Cardiac septum (tissue), 1 donor: ENCODE measurements around the gene SLC26A8. TPM values are rescaled to one million over a fixed set of nuclear protein-coding genes. Genes with fewer than 3 reads are reported as not detected.

Experiments used
- DNase-seq: peaks from one replicate; pipeline ENCODE4 v3.0.0-alpha.2; 2020; ENCODE audit warnings: low spot score
- intact Hi-C: fragments of 100-400 bp; cut with DNase I; formaldehyde crosslinking; loops from one replicate; pipeline ENCODE4 v1.14.0; 2022
- total RNA-seq: library from RNA; stranded (reverse); fragmentation: NEBNext Ultra II Directional; extraction: Animal tissue kit (Norgen Biotek cat#: 25700); gene quantifications from one replicate; pipeline ENCODE4 v1.2.1, GENCODE V29; 2021
- donor health status: DM: no; HTN: no; CAD: no.

The SLC26A8 gene
- total RNA-seq, 1 donor from 2014 or later = 0.13 TPM

DNA sequence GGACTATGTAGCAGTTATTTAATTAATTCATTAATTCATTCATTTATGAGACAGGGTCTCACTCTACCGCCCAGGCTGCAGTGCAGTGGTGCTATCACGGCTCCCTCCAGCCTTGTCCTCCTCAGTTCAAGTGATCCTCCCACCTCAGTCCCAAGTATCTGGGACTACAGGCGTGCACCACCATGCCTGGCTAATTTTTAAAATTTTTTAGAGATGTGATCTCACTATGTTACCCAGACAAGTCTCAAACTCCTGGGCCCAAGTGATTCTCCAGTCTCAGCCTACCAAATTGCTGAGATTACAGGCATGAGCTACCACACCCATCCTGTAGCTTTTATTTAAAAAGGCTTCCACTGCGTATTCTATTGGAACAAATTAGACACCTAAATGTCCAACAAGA is 127.0 kb downstream of the SLC26A8 start:
- no peak for DNase-seq
- intact Hi-C loops = no loop called here

GRCh38 chr6:35897036-35897435 is 127.4 kb downstream of the SLC26A8 start:
- no peak for DNase-seq
- intact Hi-C loops = no loop called here

DNA sequence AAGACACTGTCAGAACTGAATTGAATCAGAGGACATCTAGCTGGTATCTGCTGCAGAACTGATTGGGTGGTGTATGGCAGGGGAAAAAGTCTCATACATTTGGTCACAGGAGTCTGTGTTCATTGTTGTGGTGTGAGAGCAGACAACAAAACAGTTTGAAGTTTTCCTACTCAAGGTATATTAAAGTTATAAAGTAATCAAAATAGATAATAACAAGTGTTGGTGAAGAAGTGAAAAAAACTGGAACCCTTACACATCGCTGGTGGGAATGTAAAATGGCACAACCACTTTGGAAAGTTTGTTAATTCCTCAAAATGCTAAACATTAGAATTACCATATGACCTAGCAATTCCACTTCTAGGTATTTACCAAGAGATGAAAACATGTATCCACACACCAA is 128.2 kb downstream of the SLC26A8 start:
- DNase-seq = no peak
- intact Hi-C loops = no loop called here

DNA sequence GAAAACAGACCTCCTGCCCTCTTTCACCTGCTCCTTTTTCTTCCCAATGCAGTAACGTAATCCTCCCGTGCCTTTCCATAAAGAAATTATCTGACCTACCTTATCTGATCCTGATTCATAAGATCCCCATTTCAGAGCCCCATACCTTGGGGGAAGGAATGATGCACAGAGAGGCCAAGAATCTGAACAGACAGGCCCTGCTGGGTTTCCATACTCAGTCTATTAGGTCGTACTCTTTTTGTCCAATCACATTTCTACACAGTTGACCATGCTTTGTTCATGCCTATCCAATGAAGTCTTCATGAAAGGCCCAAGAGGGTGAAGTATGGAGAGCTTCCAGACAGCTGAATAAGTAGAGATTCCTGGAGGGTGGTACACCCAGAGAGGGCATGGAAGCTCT is 128.9 kb downstream of the SLC26A8 start:
- no peak for DNase-seq
- intact Hi-C loops = no loop called here

- intact Hi-C loops = no loop called here
- no peak for DNase-seq
These were observed 129.7 kb downstream of the SLC26A8 start for GRCh38 chr6:35894776-35895175.

Other genes starting within 250 kb of the SLC26A8 start
- not detected for gene CLPSL2, start 248.0 kb downstream of the SLC26A8 start, total RNA-seq
- not detected for gene CLPSL1, start 243.6 kb downstream of the SLC26A8 start, total RNA-seq
- gene CLPS, start 227.3 kb downstream of the SLC26A8 start, total RNA-seq = not detected
- gene LHFPL5, start 219.3 kb downstream of the SLC26A8 start, total RNA-seq = not detected
- gene SRPK1, start 103.5 kb downstream of the SLC26A8 start, total RNA-seq = 20.4 TPM
- gene MAPK14, start 3.2 kb upstream of the SLC26A8 start, total RNA-seq = 25.6 TPM
- gene MAPK13, start 105.9 kb upstream of the SLC26A8 start, total RNA-seq = 1.6 TPM
- gene BRPF3, start 172.1 kb upstream of the SLC26A8 start, total RNA-seq = 19.6 TPM
- not detected for gene PNPLA1, start 245.4 kb upstream of the SLC26A8 start, total RNA-seq